ENCODE data around the gene FAM221B.

- TF ChIP-seq CTCF (IDR thresholded peaks at IDR 0.05; ENCODE audit: low read depth, low read length) (no peak), EZH2phosphoT487 (IDR thresholded peaks at IDR 0.05; ENCODE audit: low read depth) (no peak)
Measured at GRCh38 chr9:35808433-35808832, 20.1 kb downstream of the FAM221B start.
